ENCODE measurements around the gene GLDN.

GLDN gene

DNA sequence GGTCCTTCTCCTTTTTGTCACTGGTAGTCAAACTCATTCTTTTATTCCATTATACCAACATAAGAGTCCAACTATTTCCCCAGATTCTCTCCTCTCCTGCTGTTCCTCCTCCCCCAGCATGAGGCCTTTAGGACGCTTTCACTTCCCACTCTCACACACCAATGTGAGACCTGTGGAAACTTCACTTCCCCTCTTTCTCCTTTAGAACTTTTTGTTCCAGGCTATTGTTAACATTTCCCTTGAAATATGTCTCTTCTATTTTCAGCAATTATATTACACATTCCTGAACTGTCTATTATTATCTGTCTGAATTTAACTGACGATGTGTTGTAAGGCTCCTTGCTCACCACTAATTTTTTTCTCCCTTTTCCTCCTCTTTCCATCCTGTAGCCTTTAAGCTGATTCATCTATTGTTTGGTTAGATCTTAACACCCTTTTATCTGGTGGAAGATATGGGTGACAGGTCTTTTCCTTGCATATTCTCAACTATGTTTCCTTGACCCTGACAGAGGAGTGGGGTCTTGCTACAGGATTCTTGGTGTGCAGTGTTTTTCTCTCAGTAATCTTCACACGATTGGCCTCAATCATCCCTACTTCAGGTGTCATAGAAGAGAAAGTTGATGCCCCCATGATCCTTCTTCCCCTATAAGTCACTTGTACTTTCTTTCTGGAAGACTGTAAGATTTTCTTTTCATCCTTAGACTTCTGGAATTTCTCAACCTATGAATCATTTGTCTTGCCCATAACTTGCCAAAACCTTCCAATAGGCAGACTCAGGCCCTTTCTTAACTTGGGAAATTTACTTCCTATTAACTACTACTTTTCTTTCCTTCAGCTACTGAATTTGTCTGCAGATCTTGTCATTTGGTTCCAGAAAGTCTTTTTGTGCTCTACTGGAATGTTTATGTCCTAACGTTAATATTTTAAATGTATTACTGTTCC lies 9.0 kb upstream of the GLDN start:
- H3K36me3 ChIP-seq (ENCODE audit: control insufficient read depth, insufficient read depth, low read length): no peaks in the 10 kb centered on the region
- TF ChIP-seq, protein P1, sequence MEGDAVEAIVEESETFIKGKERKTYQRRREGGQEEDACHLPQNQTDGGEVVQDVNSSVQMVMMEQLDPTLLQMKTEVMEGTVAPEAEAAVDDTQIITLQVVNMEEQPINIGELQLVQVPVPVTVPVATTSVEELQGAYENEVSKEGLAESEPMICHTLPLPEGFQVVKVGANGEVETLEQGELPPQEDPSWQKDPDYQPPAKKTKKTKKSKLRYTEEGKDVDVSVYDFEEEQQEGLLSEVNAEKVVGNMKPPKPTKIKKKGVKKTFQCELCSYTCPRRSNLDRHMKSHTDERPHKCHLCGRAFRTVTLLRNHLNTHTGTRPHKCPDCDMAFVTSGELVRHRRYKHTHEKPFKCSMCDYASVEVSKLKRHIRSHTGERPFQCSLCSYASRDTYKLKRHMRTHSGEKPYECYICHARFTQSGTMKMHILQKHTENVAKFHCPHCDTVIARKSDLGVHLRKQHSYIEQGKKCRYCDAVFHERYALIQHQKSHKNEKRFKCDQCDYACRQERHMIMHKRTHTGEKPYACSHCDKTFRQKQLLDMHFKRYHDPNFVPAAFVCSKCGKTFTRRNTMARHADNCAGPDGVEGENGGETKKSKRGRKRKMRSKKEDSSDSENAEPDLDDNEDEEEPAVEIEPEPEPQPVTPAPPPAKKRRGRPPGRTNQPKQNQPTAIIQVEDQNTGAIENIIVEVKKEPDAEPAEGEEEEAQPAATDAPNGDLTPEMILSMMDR (IDR thresholded peaks at IDR 0.05; ENCODE audit: insufficient read depth, low read length, poor library complexity, severe bottlenecking): no peak
- no peak for DNase-seq (ENCODE audit: extremely low read depth, insufficient read length)
- no peak overlapping the region for H3K4me3 ChIP-seq (replicated peaks; ENCODE audit: low read depth, low read length)
- no peaks in the 10 kb centered on the region for H3K27me3 ChIP-seq (replicated peaks; ENCODE audit: control insufficient read depth, insufficient read depth, low read length)

- Histone ChIP-seq H3K4me3 (replicated peaks; ENCODE audit: low read depth, low read length) (no peak overlapping the region), H3K36me3 (ENCODE audit: control insufficient read depth, insufficient read depth, low read length) (no peaks in the 10 kb centered on the region), H3K27me3 (replicated peaks; ENCODE audit: control insufficient read depth, insufficient read depth, low read length) (no peaks in the 10 kb centered on the region)
- TF ChIP-seq, protein P1 (IDR thresholded peaks at IDR 0.05; ENCODE audit: insufficient read depth, low read length, poor library complexity, severe bottlenecking): no peak
- no peak for DNase-seq (ENCODE audit: extremely low read depth, insufficient read length)
Measured at GRCh38 chr15:51333571-51333970, 7.9 kb upstream of the GLDN start.

- TF ChIP-seq, protein P1 (IDR thresholded peaks at IDR 0.05; ENCODE audit: insufficient read depth, low read length, poor library complexity, severe bottlenecking): no peak
- H3K36me3 ChIP-seq (ENCODE audit: control insufficient read depth, insufficient read depth, low read length): no peaks in the 10 kb centered on the region
- H3K27me3 ChIP-seq (replicated peaks; ENCODE audit: control insufficient read depth, insufficient read depth, low read length): no peaks in the 10 kb centered on the region
- no peak overlapping the region for H3K4me3 ChIP-seq (replicated peaks; ENCODE audit: low read depth, low read length)
- DNase-seq (ENCODE audit: extremely low read depth, insufficient read length): no peak
Measured at GRCh38 chr15:51334011-51334451, 7.4 kb upstream of the GLDN start.

DNA sequence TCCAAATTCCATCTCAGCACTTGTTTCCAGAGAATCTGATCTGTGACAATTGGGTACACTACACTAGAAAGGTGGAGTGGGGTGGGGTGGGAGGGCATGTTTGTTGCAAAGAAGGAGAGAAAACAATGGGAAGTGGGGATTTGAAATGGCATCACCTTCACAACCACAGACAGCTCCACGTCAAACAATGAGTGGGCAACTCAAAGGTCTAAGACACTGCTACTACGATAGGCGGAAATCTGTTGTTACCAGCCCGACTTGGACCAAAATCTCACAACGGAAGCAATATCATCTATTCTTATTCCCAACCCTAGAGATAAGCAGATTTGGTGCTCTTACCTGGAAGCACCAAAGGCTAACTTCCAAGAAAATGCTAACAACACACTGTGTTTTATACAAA lies 6.4 kb upstream of the GLDN start:
- Histone ChIP-seq H3K4me3 (replicated peaks; ENCODE audit: low read depth, low read length) (no peak overlapping the region), H3K27me3 (replicated peaks; ENCODE audit: control insufficient read depth, insufficient read depth, low read length) (no peaks in the 10 kb centered on the region), H3K36me3 (ENCODE audit: control insufficient read depth, insufficient read depth, low read length) (no peaks in the 10 kb centered on the region)
- no peak for DNase-seq (ENCODE audit: extremely low read depth, insufficient read length)
- TF ChIP-seq, protein P1 (IDR thresholded peaks at IDR 0.05; ENCODE audit: insufficient read depth, low read length, poor library complexity, severe bottlenecking): no peak

DNA sequence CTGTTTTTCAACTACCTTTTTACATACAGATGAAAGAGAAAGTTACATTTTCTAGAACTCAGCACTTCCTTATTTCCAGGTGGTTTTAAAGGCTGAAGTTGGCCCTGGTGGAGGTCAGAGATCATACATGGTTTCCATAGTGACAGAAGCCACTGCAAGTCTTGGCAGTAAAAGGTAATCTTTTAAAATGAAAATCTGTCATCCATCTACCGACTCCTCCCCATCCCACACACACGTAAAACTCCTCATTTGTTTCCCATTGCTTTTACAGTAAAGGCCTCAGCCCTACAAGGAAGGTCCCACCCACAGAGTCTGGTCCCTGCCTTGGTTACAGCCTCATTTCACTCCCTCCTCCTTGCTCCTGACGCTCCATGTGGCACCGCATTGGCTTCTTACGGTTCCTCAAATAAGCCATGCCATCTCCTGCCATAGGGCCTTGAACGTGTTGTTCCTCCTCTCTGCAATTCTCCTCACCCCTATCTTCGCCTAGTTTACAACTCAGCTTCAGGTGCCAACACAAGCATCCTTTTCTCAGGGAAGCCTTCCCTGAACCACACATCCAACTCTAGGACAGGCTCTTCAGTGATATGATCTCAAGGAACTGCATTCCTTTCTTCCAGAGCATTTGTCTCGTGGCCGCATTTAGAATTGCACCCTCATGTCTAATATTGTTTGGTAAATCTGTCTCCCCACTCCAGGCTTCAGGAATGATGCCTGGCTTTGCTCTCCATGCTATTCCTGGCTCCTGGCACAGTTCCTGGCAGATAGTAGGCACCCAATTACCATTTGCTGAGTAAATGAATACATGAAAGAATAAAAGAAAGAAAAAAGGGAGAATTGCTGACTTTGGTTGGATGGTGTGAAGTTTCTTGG lies 5.7 kb upstream of the GLDN start:
- Histone ChIP-seq H3K36me3 (ENCODE audit: control insufficient read depth, insufficient read depth, low read length) (no peaks in the 10 kb centered on the region), H3K4me3 (replicated peaks; ENCODE audit: low read depth, low read length) (no peak overlapping the region), H3K27me3 (replicated peaks; ENCODE audit: control insufficient read depth, insufficient read depth, low read length) (0 out of 2 replicates have a peak, but pooled peaks cover 2% of the 10 kb centered on the region)
- TF ChIP-seq, protein P1 (IDR thresholded peaks at IDR 0.05; ENCODE audit: insufficient read depth, low read length, poor library complexity, severe bottlenecking): no peak
- DNase-seq (ENCODE audit: extremely low read depth, insufficient read length): no peak
